Measurements from ENCODE around the gene KLHL10. TPM values are rescaled to one million over a fixed set of nuclear protein-coding genes. Genes with fewer than 3 reads are reported as not detected.

The KLHL10 gene
- total and polyA plus RNA-seq, 2 of the 13 experiments (the other 11 are each of a cell fraction or from before 2014, with no cell fraction given), result 0.04 to 0.08 TPM

DNA sequence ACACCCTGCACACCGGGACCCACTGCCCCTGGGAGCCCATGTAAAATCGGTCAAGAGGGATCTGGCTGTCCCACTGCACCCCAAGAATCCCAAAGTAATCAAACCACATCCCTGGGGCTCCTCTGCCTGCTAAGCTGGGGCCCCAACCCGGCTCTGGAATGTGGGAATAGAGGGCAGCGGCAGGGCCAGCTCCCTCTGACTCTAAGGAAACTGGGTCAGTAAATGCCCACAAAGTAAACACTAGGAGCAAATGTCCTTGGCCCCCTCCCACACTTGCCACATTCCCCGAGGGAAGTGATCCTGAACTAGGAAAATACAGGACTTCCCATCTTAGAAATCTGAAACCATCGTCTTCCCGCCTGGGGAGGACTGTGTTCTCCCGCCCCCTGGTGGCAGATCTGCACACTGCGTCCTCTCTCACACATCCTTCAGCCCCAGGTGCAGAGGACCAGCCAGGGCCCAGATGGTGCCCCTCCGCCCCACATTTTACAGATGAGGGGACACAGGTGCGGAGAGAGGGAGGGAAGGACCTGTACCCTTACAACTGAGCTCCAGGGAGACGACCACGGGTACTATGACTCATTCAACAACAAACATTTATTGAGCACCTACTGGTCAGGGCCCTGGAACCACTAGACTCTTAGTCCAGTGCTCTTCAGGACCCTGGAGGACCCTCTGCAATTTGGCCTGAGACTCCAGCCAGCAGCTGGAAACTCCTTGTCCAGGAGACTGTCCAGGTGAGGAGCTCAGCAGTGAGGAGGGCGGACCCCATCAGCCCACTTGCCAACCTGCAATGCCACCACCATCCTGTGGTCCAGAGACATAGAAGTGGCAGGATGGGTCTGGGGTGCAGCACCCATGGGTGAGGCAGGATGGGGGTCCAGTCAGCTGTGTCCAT is 36.0 kb upstream of the KLHL10 start (continued):
- TF ChIP-seq, protein P1, sequence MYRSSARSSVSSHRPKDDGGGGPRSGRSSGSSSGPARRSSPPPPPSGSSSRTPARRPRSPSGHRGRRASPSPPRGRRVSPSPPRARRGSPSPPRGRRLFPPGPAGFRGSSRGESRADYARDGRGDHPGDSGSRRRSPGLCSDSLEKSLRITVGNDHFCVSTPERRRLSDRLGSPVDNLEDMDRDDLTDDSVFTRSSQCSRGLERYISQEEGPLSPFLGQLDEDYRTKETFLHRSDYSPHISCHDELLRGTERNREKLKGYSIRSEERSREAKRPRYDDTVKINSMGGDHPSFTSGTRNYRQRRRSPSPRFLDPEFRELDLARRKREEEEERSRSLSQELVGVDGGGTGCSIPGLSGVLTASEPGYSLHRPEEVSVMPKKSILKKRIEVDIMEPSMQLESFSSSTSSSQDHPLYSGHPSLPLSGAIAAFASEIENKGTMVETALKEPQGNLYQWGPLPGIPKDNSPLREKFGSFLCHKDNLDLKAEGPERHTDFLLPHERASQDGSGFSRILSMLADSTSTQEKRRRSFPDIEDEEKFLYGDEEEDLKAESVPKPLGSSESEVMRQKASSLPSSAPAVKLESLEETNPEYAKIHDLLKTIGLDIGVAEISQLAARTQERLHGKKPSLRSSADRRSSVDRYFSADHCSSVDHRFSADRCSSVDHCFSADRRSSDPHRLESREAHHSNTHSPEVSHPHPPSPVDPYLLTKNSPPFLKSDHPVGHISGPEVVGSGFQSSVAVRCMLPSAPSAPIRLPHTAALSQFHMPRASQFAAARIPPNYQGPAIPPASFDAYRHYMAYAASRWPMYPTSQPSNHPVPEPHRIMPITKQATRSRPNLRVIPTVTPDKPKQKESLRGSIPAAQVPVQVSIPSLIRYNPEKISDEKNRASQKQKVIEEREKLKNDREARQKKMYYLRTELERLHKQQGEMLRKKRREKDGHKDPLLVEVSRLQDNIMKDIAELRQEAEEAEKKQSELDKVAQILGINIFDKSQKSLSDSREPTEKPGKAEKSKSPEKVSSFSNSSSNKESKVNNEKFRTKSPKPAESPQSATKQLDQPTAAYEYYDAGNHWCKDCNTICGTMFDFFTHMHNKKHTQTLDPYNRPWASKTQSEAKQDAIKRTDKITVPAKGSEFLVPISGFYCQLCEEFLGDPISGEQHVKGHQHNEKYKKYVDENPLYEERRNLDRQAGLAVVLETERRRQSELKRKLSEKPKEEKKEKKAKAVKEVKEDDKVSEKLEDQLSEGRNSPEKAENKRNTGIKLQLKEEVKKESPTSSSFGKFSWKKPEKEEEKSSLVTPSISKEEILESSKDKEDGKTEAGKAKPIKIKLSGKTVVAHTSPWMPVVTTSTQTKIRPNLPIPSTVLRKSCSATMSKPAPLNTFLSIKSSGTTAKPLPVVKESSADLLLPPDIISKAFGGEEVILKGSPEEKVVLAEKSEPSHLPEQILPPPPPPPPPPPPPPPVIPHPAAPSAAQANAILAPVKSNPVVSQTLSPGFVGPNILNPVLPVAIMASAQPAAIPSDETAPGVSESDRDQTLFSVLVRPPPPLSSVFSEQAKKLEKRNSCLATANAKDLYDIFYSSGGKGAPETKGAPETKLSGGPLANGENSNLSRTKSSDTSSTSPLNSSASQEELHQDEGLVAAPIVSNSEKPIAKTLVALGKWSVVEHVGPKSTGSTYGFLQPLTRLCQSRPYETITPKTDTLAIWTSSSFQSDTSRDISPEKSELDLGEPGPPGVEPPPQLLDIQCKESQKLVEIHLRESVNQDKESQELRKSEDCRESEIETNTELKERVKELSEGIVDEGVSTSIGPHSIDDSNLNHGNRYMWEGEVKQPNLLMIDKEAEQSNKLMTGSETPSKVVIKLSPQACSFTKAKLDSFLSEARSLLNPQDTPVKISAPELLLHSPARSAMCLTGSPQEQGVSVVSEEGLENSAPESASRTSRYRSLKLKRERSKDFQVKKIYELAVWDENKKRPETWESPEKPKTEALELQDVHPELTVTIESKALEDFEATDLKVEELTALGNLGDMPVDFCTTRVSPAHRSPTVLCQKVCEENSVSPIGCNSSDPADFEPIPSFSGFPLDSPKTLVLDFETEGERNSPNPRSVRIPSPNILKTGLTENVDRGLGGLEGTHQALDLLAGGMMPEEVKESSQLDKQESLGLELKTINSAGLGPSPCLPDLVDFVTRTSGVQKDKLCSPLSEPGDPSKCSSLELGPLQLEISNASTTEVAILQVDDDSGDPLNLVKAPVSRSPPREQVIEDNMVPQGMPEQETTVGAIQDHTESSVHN (CRISPR knock-in tag; IDR thresholded peaks at IDR 0.05), result 0 out of 2 replicates have a peak, but pooled peaks have one; percentile 41
- TF ChIP-seq SOX13 (IDR thresholded peaks at IDR 0.05), result no peak
- peak in 1 of 2 experiments; percentile 45; a peak in 1 of 4 replicates for TF ChIP-seq SOX13 (CRISPR knock-in tag; conservative IDR thresholded peaks at IDR 0.05 in 1 of 2, IDR thresholded peaks at IDR 0.05 in 1 of 2)
- no peak for TF ChIP-seq ZBTB8A (CRISPR knock-in tag; IDR thresholded peaks at IDR 0.05; ENCODE audit: borderline replicate concordance, low read depth)
- no peak for TF ChIP-seq ZNF713 (CRISPR knock-in tag; IDR thresholded peaks at IDR 0.05)
- TF ChIP-seq MAFG (CRISPR knock-in tag; IDR thresholded peaks at IDR 0.05), result no peak
- TF ChIP-seq, protein P2, sequence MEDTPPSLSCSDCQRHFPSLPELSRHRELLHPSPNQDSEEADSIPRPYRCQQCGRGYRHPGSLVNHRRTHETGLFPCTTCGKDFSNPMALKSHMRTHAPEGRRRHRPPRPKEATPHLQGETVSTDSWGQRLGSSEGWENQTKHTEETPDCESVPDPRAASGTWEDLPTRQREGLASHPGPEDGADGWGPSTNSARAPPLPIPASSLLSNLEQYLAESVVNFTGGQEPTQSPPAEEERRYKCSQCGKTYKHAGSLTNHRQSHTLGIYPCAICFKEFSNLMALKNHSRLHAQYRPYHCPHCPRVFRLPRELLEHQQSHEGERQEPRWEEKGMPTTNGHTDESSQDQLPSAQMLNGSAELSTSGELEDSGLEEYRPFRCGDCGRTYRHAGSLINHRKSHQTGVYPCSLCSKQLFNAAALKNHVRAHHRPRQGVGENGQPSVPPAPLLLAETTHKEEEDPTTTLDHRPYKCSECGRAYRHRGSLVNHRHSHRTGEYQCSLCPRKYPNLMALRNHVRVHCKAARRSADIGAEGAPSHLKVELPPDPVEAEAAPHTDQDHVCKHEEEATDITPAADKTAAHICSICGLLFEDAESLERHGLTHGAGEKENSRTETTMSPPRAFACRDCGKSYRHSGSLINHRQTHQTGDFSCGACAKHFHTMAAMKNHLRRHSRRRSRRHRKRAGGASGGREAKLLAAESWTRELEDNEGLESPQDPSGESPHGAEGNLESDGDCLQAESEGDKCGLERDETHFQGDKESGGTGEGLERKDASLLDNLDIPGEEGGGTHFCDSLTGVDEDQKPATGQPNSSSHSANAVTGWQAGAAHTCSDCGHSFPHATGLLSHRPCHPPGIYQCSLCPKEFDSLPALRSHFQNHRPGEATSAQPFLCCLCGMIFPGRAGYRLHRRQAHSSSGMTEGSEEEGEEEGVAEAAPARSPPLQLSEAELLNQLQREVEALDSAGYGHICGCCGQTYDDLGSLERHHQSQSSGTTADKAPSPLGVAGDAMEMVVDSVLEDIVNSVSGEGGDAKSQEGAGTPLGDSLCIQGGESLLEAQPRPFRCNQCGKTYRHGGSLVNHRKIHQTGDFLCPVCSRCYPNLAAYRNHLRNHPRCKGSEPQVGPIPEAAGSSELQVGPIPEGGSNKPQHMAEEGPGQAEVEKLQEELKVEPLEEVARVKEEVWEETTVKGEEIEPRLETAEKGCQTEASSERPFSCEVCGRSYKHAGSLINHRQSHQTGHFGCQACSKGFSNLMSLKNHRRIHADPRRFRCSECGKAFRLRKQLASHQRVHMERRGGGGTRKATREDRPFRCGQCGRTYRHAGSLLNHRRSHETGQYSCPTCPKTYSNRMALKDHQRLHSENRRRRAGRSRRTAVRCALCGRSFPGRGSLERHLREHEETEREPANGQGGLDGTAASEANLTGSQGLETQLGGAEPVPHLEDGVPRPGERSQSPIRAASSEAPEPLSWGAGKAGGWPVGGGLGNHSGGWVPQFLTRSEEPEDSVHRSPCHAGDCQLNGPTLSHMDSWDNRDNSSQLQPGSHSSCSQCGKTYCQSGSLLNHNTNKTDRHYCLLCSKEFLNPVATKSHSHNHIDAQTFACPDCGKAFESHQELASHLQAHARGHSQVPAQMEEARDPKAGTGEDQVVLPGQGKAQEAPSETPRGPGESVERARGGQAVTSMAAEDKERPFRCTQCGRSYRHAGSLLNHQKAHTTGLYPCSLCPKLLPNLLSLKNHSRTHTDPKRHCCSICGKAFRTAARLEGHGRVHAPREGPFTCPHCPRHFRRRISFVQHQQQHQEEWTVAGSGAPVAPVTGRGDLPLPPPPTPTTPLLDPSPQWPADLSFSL (CRISPR knock-in tag; IDR thresholded peaks at IDR 0.05), result no peak
- no peak for TF ChIP-seq ZNF563 (CRISPR knock-in tag; IDR thresholded peaks at IDR 0.05)
- no peak for TF ChIP-seq RNF2 (conservative IDR thresholded peaks at IDR 0.05; ENCODE audit: low read depth)
